Measurements from ENCODE around the gene HECTD4. TPM values are rescaled to one million over a fixed set of nuclear protein-coding genes. Genes with fewer than 3 reads are reported as not detected.

HECTD4 gene
- total RNA-seq, 1 experiment from 2014 or later, result 24.6 TPM

GRCh38 chr12:112374166-112374740, 8.0 kb downstream of the HECTD4 start:
- ATAC-seq (no peak), DNase-seq (no peak)
- peaks cover 9% of the 10 kb centered on the region; the same call in 1 of the 2 replicates for H3K9me3 ChIP-seq (ENCODE audit: low read length)
- H3K27me3 ChIP-seq (ENCODE audit: low read length), result no peaks in the 10 kb centered on the region
- no peaks in the 10 kb centered on the region for H3K9me2 ChIP-seq (replicated peaks; ENCODE audit: low read length)
- BruUV-seq (replicated peaks), result no TSS peak
- peaks cover 99% of the 10 kb centered on the region for H3K79me2 ChIP-seq (ENCODE audit: low read length)
- H2AFZ ChIP-seq (ENCODE audit: low read length), result no peak overlapping the region
- no peak overlapping the region for H3K4me2 ChIP-seq (ENCODE audit: low read length)
- no peaks in the 10 kb centered on the region for H4K20me1 ChIP-seq (ENCODE audit: low read length)
- H3K27ac ChIP-seq (ENCODE audit: low read length), result no peak overlapping the region
- no peak overlapping the region for H3K4me3 ChIP-seq (ENCODE audit: low read length)
- no peak overlapping the region for H3K9ac ChIP-seq (ENCODE audit: low read length)
- intact Hi-C loops (cut with micrococcal nuclease), result no loop called here
- H3F3A ChIP-seq (ENCODE audit: low read length, unreplicated experiment), result peaks cover 4% of the 10 kb centered on the region
- H3K36me3 ChIP-seq (ENCODE audit: low read depth, low read length), result peaks cover 10% of the 10 kb centered on the region; the same call in 1 of the 2 replicates
- H3K4me1 ChIP-seq (ENCODE audit: insufficient read depth, low read length), result no peaks in the 10 kb centered on the region
- CTCF ChIA-PET, result interaction anchor here (1.2 kb wide), 1 partner anchor 13 kb away, joined by 3 read pairs; no protein-coding TSS in a partner anchor
- TF ChIP-seq EZH2phosphoT487 (IDR thresholded peaks at IDR 0.05; ENCODE audit: borderline replicate concordance, low read length) (no peak), EZH2 (IDR thresholded peaks at IDR 0.05; ENCODE audit: low read length, unreplicated experiment) (no peak), CTCF (conservative IDR thresholded peaks at IDR 0.05; ENCODE audit: low read depth, low read length) (no peak)
- POLR2A ChIA-PET (ENCODE audit: unreplicated experiment), result no interaction called here

GRCh38 chr12:112370868-112371510, 11.2 kb downstream of the HECTD4 start:
- POLR2A ChIA-PET (ENCODE audit: unreplicated experiment), result no interaction called here
- H3K4me2 ChIP-seq (ENCODE audit: low read length), result no peak overlapping the region

GRCh38 chr12:112370199-112370598, 12.0 kb downstream of the HECTD4 start:
- Histone ChIP-seq H3K4me1 (ENCODE audit: insufficient read depth, low read length) (no peaks in the 10 kb centered on the region), H3K27ac (ENCODE audit: low read length) (no peak overlapping the region), H3K36me3 (ENCODE audit: low read depth, low read length) (peaks cover 10% of the 10 kb centered on the region; the same call in 1 of the 2 replicates), H3K9ac (ENCODE audit: low read length) (no peak overlapping the region), H3F3A (ENCODE audit: low read length, unreplicated experiment) (no peaks in the 10 kb centered on the region), H2AFZ (ENCODE audit: low read length) (no peak overlapping the region), H3K9me2 (replicated peaks; ENCODE audit: low read length) (no peaks in the 10 kb centered on the region), H4K20me1 (ENCODE audit: low read length) (no peaks in the 10 kb centered on the region), H3K79me2 (ENCODE audit: low read length) (peaks cover 92% of the 10 kb centered on the region), H3K4me3 (ENCODE audit: low read length) (no peak overlapping the region), H3K4me2 (ENCODE audit: low read length) (no peak overlapping the region), H3K27me3 (ENCODE audit: low read length) (no peaks in the 10 kb centered on the region), H3K9me3 (ENCODE audit: low read length) (peaks cover 9% of the 10 kb centered on the region; the same call in 1 of the 2 replicates)
- BruUV-seq (replicated peaks), result no TSS peak
- DNase-seq (no peak), ATAC-seq (no peak)
- CTCF ChIA-PET, result no interaction called here
- intact Hi-C loops (cut with micrococcal nuclease), result no loop called here
- no peak for TF ChIP-seq EZH2phosphoT487 (IDR thresholded peaks at IDR 0.05; ENCODE audit: borderline replicate concordance, low read length)
- no peak for TF ChIP-seq EZH2 (IDR thresholded peaks at IDR 0.05; ENCODE audit: low read length, unreplicated experiment)
- no peak for TF ChIP-seq CTCF (conservative IDR thresholded peaks at IDR 0.05; ENCODE audit: low read depth, low read length)
- POLR2A ChIA-PET (ENCODE audit: unreplicated experiment), result no interaction called here

More at GRCh38 chr12:112370868-112371510, 11.2 kb downstream of the HECTD4 start:
- Histone ChIP-seq H3K4me3 (ENCODE audit: low read length) (no peak overlapping the region), H3K27me3 (ENCODE audit: low read length) (no peaks in the 10 kb centered on the region), H3K9ac (ENCODE audit: low read length) (no peak overlapping the region), H3K4me1 (ENCODE audit: insufficient read depth, low read length) (no peaks in the 10 kb centered on the region), H3K79me2 (ENCODE audit: low read length) (peaks cover 93% of the 10 kb centered on the region), H3K27ac (ENCODE audit: low read length) (no peak overlapping the region), H3K9me3 (ENCODE audit: low read length) (peaks cover 9% of the 10 kb centered on the region; the same call in 1 of the 2 replicates), H4K20me1 (ENCODE audit: low read length) (no peaks in the 10 kb centered on the region), H3K36me3 (ENCODE audit: low read depth, low read length) (peaks cover 10% of the 10 kb centered on the region; the same call in 1 of the 2 replicates), H2AFZ (ENCODE audit: low read length) (no peak overlapping the region), H3K9me2 (replicated peaks; ENCODE audit: low read length) (no peaks in the 10 kb centered on the region), H3F3A (ENCODE audit: low read length, unreplicated experiment) (peaks cover 4% of the 10 kb centered on the region)
- DNase-seq, result no peak
- no TSS peak for BruUV-seq (replicated peaks)
- CTCF ChIA-PET, result no interaction called here
- no peak for TF ChIP-seq EZH2phosphoT487 (IDR thresholded peaks at IDR 0.05; ENCODE audit: borderline replicate concordance, low read length)
- ATAC-seq, result no peak
- intact Hi-C loops (cut with micrococcal nuclease), result no loop called here

All from PC-3 (cell line).